Keratinocyte (primary cell): ENCODE measurements around the gene EPG5.

Source experiments
- CTCF ChIP-seq, 3 experiments: IDR thresholded peaks in 1 of 3; conservative IDR thresholded peaks in 1 of 3; optimal IDR thresholded peaks in 1 of 3; 2 replicates in 2 of 3; 3 replicates in 1 of 3; pipeline versions ENCODE3 to v1.5.1; 2011; ENCODE audit warnings: low read length in 3 of 3, mild to moderate bottlenecking in 3 of 3, moderate library complexity in 2 of 3, control low read depth in 1 of 3, inconsistent platforms in 1 of 3; ENCODE audit not compliant: insufficient read depth in 2 of 3; ENCODE audit errors: extremely low read depth in 1 of 3
- EZH2 ChIP-seq: IDR thresholded peaks from one replicate; pipeline ENCODE4 v1.6.1; 2012; ENCODE audit warnings: inconsistent platforms, mild to moderate bottlenecking, low read length, moderate library complexity

DNA sequence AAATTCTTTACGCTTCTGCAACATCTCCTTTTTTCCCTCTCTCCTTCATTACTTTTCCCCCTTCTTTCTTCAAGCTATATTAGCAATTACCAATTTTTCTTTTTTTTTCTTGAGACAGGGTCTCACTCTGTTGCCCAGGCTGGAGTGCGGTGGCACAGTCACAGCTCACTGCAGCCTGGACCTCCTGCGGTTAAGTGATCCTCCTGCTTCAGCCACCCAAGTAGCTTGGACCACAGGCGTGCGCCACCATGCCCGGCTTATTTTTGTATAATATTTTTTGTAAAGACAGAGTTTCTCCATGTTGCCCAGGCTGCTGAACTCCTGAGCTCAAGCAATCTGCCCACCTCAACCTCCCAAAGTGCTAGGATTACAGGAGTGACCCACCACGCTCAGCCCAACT, 70.7 kb downstream of the EPG5 start:
- TF ChIP-seq EZH2 (no peak), CTCF (optimal IDR thresholded peaks at IDR 0.05 in 1 of 3, IDR thresholded peaks at IDR 0.05 in 1 of 3, conservative IDR thresholded peaks at IDR 0.05 in 1 of 3; ENCODE audit: extremely low read depth in 1 of 3, insufficient read depth in 2 of 3, low read length in 3 of 3) (no peak)
